Esophagus (tissue), 2 donors: ENCODE data around the gene SGCB. TPM values are rescaled to one million over a fixed set of nuclear protein-coding genes. Genes with fewer than 3 reads are reported as not detected.

ENCODE experiments used
- H3K27ac ChIP-seq, 2 donors: one replicate each; pipeline ENCODE4 v1.5.1; 2013; ENCODE audit warnings: low read depth in 2 of 2, mild to moderate bottlenecking in 2 of 2, inconsistent platforms in 1 of 2, low read length in 1 of 2, moderate library complexity in 1 of 2
- H3K27me3 ChIP-seq, 2 donors: one replicate each; pipeline ENCODE4 v1.6.1; 2013; ENCODE audit warnings: low read length in 2 of 2, control low read depth in 1 of 2, mild to moderate bottlenecking in 1 of 2; ENCODE audit not compliant: insufficient read depth in 2 of 2, control insufficient read depth in 1 of 2
- H3K36me3 ChIP-seq, 2 donors: one replicate each; pipeline ENCODE4 v1.6.1; 2013; ENCODE audit warnings: low read length in 1 of 2; ENCODE audit not compliant: control insufficient read depth in 2 of 2, insufficient read depth in 2 of 2
- H3K4me1 ChIP-seq, 2 donors: one replicate each; pipeline ENCODE4 v1.6.1; 2013; ENCODE audit warnings: low read length in 1 of 2; ENCODE audit not compliant: control insufficient read depth in 2 of 2, insufficient read depth in 2 of 2
- H3K4me3 ChIP-seq, 2 donors: one replicate each; pipeline ENCODE4 v1.5.1; 2013; ENCODE audit warnings: low read length in 2 of 2, mild to moderate bottlenecking in 2 of 2, low read depth in 1 of 2, moderate library complexity in 1 of 2
- H3K9me3 ChIP-seq, 2 donors: one replicate each; pipeline ENCODE4 v1.6.1; 2013; ENCODE audit warnings: mild to moderate bottlenecking in 2 of 2, low read depth in 1 of 2, low read length in 1 of 2, moderate library complexity in 1 of 2; ENCODE audit not compliant: control insufficient read depth in 2 of 2, insufficient read depth in 1 of 2
- WGBS, 2 donors: extraction: QIAGEN DNeasy Blood & Tissue Kit; methylation state at CpG; one replicate each; pipeline ENCODE4 v1.1.7; 2013; 5-methylcytosine and 5-hydroxymethylcytosine counted together
- polyA plus RNA-seq, 2 donors: library from polyadenylated mRNA; stranded (reverse); fragments of 200-250 nt; gene quantifications; one replicate each; pipeline ENCODE4 v1.2.3, GENCODE V29; 2013
- donor health status: healthy with polysubstance abuse.
- donor health status: Bipolar disorder and iron deficiency.

SGCB gene
- polyA plus RNA-seq, 2 donors, result 2.3 to 5.9 TPM

DNA sequence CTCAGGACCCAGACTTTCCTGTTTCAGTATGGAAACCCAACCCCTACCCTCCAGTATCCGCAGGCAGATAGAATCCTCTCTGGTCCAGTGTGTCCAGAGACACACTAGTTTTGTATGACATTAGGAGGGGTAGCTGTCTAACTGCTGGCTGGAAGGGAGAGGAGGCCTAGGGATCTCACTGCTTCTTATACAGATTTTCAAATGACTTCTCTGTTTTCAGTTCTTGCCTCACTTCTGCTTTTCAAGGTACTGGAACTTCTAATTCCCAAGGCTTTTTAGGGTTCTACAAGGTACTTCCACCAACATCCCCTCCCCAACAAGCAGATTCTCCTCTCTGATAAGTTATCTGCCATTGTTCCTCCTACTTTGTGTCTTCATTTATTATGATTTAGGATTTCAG lies 6.1 kb downstream of the SGCB start:
- WGBS, 2 donors, result 92 to 95% methylated on average over 1 of the region's 1 CpG
- no peak overlapping the region for H3K27ac ChIP-seq
- no peaks in the 10 kb centered on the region for H3K4me1 ChIP-seq
- no peak overlapping the region for H3K4me3 ChIP-seq
- peaks cover 0 to 2% of the 10 kb centered on the region in 2 donors for H3K36me3 ChIP-seq
- no peaks in the 10 kb centered on the region for H3K9me3 ChIP-seq
- no peaks in the 10 kb centered on the region for H3K27me3 ChIP-seq

DNA sequence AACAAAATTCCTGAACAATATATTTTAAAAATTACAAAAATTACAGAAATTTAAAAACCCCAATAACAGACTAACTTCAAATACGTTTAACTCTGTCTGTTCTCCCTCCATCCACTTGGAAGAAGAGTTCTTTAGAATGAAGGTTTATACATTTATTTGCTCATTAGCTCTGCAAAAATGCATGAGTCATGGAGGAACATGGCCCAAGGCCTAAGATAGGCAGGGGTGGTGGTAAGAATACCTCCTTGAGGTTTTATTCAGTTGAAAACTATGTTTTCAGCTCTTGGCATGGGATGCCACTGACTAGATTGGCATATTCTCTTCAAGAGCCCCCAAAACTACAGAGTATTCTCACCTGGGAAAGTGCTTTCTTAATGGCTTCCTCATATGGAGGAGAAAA lies 9.1 kb downstream of the SGCB start:
- H3K27me3 ChIP-seq, result no peaks in the 10 kb centered on the region
- H3K4me1 ChIP-seq, result no peaks in the 10 kb centered on the region
- no peak overlapping the region for H3K4me3 ChIP-seq
- peaks cover 0 to 2% of the 10 kb centered on the region in 2 donors for H3K36me3 ChIP-seq
- H3K9me3 ChIP-seq, result no peaks in the 10 kb centered on the region
- WGBS, 2 donors, result 49 to 71% methylated on average over 1 of the region's 1 CpG
- H3K27ac ChIP-seq, result no peak overlapping the region

DNA sequence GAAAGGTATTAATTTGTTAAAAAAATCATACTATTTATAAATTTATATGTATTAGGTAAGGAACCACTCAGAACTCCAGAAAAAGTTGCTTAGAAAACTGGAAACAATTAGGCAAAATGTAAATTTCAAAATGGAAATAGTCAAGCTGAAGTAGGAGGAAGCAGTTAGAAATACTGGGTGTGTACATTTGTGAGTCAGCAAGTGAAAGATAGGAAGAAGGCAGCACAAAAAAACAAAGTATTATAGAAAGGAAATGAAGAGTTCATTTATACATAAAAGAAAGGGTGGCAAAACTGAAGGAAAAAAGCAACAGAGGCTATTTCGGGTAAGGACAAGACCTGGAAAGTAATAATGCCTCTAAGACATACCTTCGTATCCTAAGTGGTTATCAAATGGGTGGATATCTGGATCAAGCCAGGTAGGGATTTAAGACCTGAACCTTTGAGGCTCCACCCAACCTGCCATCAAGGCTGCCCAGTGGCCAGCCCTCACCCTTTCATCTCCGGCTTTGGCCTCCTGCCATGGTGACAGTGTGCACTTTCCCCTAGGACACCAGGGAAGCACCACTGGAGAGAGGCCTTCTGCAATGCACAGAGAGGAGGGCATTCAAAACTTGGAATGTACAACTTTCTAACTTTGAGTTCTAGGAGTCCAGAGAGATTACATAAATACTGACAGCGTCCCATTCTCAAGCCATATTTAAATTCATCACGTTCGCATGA lies 18.0 kb downstream of the SGCB start, which contains the start of gene LRRC66:
Gene LRRC66, minus strand, starts transcription at position 428 of the 722 bp plus-strand sequence. CDS start 2,750 bp downstream, outside the sequence.
- no peak within 1 kb of the TSS for H3K27ac ChIP-seq

DNA sequence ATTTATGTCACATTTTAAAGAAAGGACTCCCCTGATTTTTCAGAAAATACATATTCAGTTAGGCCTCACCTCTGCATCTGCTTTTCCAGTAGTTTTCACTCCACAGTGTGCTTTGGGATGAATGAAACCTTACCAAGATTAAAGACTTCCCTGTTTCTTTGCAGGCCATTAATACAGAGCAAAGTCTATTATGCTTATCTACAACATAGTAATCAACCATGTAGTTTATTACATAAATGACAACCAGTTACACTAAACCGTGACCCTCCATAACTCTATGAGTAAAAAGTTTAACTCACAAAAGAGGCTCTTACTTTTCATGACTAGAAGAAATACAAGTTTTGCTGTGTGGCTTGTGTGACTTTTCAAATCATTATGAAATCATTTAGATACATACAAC lies 20.3 kb downstream of the SGCB start:
- Histone ChIP-seq H3K9me3 (no peaks in the 10 kb centered on the region), H3K36me3 (no peaks in the 10 kb centered on the region), H3K27me3 (no peaks in the 10 kb centered on the region), H3K4me1 (no peaks in the 10 kb centered on the region), H3K4me3 (no peak overlapping the region), H3K27ac (no peak overlapping the region)
- WGBS, 2 donors, result 31 to 52% methylated on average over 1 of the region's 1 CpG

More for the DNA sequence above, 18.0 kb downstream of the SGCB start, which contains the start of gene LRRC66:
- Histone ChIP-seq H3K4me3 (no peak within 1 kb of the TSS), H3K36me3 (peaks cover 0 to 2% of the 10 kb centered on the region in 2 donors), H3K9me3 (no peaks in the 10 kb centered on the region), H3K27me3 (no peaks in the 10 kb centered on the region), H3K4me1 (no peaks in the 10 kb centered on the region)
- 79 to 83% methylated on average over 6 of the region's 6 CpGs for WGBS, 2 donors

DNA sequence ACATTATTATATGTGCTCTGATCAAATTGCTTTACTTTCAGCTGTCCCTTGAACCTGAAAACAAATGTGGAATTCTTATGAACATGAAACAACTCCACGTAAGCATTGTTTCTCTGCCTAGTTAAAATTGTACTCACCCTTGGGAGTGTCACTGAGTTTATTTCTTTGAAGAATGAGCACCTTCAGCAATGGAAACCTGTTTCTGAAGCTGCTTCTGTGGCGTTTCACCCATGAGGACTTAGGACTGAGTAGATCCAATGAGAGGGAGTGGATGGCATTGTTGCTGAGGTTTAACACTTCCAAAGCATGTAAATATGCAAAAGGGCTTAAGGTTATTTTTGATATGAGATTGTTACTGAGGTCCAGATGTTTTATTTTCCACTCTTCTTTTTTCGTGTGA lies 21.1 kb downstream of the SGCB start:
- no peak overlapping the region for H3K4me3 ChIP-seq
- WGBS, 2 donors, result 64 to 82% methylated on average over 3 of the region's 3 CpGs
- no peaks in the 10 kb centered on the region for H3K36me3 ChIP-seq
- H3K27ac ChIP-seq, result no peak overlapping the region
- no peaks in the 10 kb centered on the region for H3K4me1 ChIP-seq
- no peaks in the 10 kb centered on the region for H3K9me3 ChIP-seq
- H3K27me3 ChIP-seq, result no peaks in the 10 kb centered on the region

GRCh38 chr4:52015366-52015765 lies 22.7 kb downstream of the SGCB start:
- no peak overlapping the region for H3K27ac ChIP-seq
- WGBS, 2 donors, result 76 to 78% methylated on average over 7 of the region's 7 CpGs
- H3K36me3 ChIP-seq, result no peaks in the 10 kb centered on the region
- H3K27me3 ChIP-seq, result no peaks in the 10 kb centered on the region
- no peak overlapping the region for H3K4me3 ChIP-seq
- no peaks in the 10 kb centered on the region for H3K4me1 ChIP-seq
- H3K9me3 ChIP-seq, result no peaks in the 10 kb centered on the region

DNA sequence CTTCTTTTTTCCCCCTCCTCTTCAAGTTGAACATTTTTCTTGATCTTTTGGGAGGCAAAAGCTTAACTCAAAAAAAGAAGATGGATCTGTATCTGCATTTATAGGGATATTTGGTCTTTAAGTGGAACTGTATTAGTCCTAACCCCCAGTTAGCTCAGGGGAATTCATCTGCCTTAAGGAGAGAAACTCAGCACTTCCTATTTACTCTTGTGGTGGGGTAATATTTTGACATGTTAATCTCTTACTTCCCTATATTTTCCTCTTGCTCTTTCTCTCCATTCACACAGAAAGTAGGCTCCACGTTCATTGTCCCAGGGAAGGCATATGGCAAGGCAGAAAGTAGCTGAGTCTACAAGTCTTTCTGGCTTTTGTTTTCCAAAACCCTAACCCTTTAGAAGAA lies 23.2 kb downstream of the SGCB start:
- no peak overlapping the region for H3K27ac ChIP-seq
- no peaks in the 10 kb centered on the region for H3K27me3 ChIP-seq
- WGBS, 2 donors, result 50 to 62% methylated on average over 1 of the region's 1 CpG
- no peak overlapping the region for H3K4me3 ChIP-seq
- no peaks in the 10 kb centered on the region for H3K36me3 ChIP-seq
- no peaks in the 10 kb centered on the region for H3K4me1 ChIP-seq
- H3K9me3 ChIP-seq, result no peaks in the 10 kb centered on the region

DNA sequence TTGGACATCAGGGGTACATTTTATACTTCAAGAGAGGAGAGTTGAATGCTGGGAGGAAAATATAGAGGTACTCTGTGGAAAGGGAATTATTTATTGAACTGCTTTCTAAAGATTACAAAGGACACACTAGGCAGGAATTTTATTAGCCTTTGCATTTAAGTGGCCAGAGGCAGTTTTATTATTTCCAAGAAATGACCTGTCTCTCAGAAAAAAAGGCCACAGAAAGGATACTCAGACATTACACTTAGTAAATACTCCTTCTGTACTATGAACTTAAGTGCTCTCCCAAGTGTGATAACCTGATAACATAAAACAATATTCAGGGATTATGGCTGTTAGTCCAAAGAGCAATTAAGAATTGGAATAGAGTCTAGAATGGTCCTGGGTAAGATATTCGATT lies 25.4 kb downstream of the SGCB start:
- H3K36me3 ChIP-seq, result no peaks in the 10 kb centered on the region
- H3K4me3 ChIP-seq, result no peak overlapping the region
- no peaks in the 10 kb centered on the region for H3K27me3 ChIP-seq
- H3K9me3 ChIP-seq, result no peaks in the 10 kb centered on the region
- H3K4me1 ChIP-seq, result no peaks in the 10 kb centered on the region
- WGBS, 2 donors, result 86 to 94% methylated on average over 1 of the region's 1 CpG
- no peak overlapping the region for H3K27ac ChIP-seq

GRCh38 chr4:52010986-52011385 lies 27.1 kb downstream of the SGCB start:
- 86 to 100% methylated on average over 2 of the region's 2 CpGs for WGBS, 2 donors
- Histone ChIP-seq H3K4me1 (no peaks in the 10 kb centered on the region), H3K4me3 (no peak overlapping the region), H3K27ac (no peak overlapping the region), H3K36me3 (no peaks in the 10 kb centered on the region), H3K27me3 (no peaks in the 10 kb centered on the region), H3K9me3 (no peaks in the 10 kb centered on the region)

DNA sequence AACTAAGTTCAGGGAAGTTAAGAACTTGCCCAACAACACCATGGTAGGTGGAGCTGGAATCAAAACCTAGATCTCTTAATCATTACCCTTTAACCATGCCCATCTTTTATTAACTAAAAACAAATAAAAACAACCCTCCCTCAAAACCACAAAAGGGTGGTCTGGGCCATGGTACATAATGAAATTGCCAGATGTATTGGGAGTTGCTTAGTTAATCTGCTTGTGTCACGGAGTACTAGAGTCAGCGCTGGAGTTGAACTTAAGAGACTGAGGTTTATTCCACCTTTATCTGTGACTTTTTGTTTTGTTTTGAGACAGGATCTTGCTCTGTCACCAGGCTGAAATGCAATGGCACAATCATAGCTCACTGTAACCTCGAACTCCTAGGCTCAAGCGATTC lies 31.2 kb downstream of the SGCB start:
- Histone ChIP-seq H3K36me3 (no peaks in the 10 kb centered on the region), H3K27ac (no peak overlapping the region), H3K4me3 (no peak overlapping the region), H3K27me3 (no peaks in the 10 kb centered on the region), H3K4me1 (no peaks in the 10 kb centered on the region), H3K9me3 (no peaks in the 10 kb centered on the region)
- 95 to 97% methylated on average over 4 of the region's 4 CpGs for WGBS, 2 donors
